Chondrocyte (in vitro differentiated cells): ENCODE results near the gene SDK2. TPM values are rescaled to one million over a fixed set of nuclear protein-coding genes. Genes with fewer than 3 reads are reported as not detected.
A peak's percentile ranks its signal among the peaks of the same experiment; 100 is the strongest.

Experiments used
- DNase-seq: peaks from one replicate; pipeline ENCODE4 v3.0.0; 2021; ENCODE audit warnings: mixed read lengths, low spot score
- H3K27ac Mint-ChIP-seq: one replicate; pipeline ENCODE4 v1.8.0; 2021; ENCODE audit warnings: mild to moderate bottlenecking, moderate library complexity, mixed read lengths; ENCODE audit not compliant: unreplicated experiment
- H3K27me3 Mint-ChIP-seq: 2 replicates; pipeline ENCODE4 v1.8.0; 2021; ENCODE audit warnings: low read depth, mixed read lengths
- H3K36me3 Mint-ChIP-seq: 2 replicates; pipeline ENCODE4 v1.8.0; 2021; ENCODE audit warnings: low read depth, mixed read lengths
- H3K4me1 Mint-ChIP-seq: 2 replicates; pipeline ENCODE4 v1.8.0; 2021; ENCODE audit warnings: low read depth, mild to moderate bottlenecking, mixed read lengths
- H3K4me3 Mint-ChIP-seq: one replicate; pipeline ENCODE4 v1.8.0; 2021; ENCODE audit warnings: mild to moderate bottlenecking, moderate library complexity, mixed read lengths; ENCODE audit not compliant: unreplicated experiment
- H3K9me3 Mint-ChIP-seq: 2 replicates; pipeline ENCODE4 v1.8.0; 2021; ENCODE audit warnings: low read depth, mixed read lengths
- total RNA-seq: library from RNA; stranded (reverse); gene quantifications from 3 replicates; pipeline ENCODE4 v1.2.1, GENCODE V29; 2021
- TF ChIP-seq, protein P1 (sequence below): fragments of 200-600 bp; sonication (generic); IDR thresholded peaks from 2 replicates; pipeline ENCODE4 v1.5.0; 2021; ENCODE audit warnings: antibody characterized with exemption, mild to moderate bottlenecking, moderate library complexity

SDK2 gene
- total RNA-seq, 1 donor from 2014 or later = 15.8 TPM

GRCh38 chr17:73506470-73507435 lies 137.5 kb downstream of the SDK2 start:
- TF ChIP-seq, protein P1, sequence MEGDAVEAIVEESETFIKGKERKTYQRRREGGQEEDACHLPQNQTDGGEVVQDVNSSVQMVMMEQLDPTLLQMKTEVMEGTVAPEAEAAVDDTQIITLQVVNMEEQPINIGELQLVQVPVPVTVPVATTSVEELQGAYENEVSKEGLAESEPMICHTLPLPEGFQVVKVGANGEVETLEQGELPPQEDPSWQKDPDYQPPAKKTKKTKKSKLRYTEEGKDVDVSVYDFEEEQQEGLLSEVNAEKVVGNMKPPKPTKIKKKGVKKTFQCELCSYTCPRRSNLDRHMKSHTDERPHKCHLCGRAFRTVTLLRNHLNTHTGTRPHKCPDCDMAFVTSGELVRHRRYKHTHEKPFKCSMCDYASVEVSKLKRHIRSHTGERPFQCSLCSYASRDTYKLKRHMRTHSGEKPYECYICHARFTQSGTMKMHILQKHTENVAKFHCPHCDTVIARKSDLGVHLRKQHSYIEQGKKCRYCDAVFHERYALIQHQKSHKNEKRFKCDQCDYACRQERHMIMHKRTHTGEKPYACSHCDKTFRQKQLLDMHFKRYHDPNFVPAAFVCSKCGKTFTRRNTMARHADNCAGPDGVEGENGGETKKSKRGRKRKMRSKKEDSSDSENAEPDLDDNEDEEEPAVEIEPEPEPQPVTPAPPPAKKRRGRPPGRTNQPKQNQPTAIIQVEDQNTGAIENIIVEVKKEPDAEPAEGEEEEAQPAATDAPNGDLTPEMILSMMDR = no peak
- H3K27ac Mint-ChIP-seq = no peak overlapping the region
- no peak overlapping the region for H3K4me3 Mint-ChIP-seq
- H3K36me3 Mint-ChIP-seq = peaks cover 2% of the 10 kb centered on the region
- no peaks in the 10 kb centered on the region for H3K9me3 Mint-ChIP-seq
- H3K4me1 Mint-ChIP-seq = no peaks in the 10 kb centered on the region
- no peaks in the 10 kb centered on the region for H3K27me3 Mint-ChIP-seq
- DNase-seq = peak; percentile 73

GRCh38 chr17:73503560-73503959 lies 140.7 kb downstream of the SDK2 start:
- Mint-ChIP-seq H3K36me3 (peaks cover 2% of the 10 kb centered on the region), H3K9me3 (no peaks in the 10 kb centered on the region)

DNA sequence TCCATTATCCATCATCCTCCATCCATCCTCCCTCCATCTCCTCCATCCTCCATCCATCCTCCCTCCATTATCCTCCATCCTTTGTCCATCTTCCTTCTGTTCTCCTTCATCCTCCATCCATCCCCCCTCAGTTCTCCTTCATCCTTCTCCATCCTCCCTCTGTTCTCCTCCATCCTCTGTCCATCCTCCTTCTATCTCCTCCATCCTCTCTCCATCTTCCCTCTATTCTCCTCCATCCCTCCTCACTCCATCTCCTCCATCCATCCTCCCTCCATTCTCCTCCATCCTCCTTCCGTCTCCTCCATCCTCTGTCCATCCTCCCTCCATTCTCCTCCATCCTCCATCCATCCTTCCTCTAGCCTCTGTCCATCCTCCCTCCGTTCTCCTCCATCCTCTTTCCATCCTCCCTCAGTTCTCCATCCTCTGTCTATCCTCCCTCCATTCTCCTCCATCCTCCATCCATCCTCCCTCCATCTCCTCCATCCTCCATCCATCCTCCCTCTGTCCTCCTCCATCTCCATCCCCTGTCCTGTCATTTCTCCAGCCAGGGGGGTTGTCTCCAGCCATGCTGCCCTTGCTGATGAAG lies 143.7 kb downstream of the SDK2 start:
- no peaks in the 10 kb centered on the region for H3K4me1 Mint-ChIP-seq
- DNase-seq = no peak
- H3K27me3 Mint-ChIP-seq = peaks cover 3% of the 10 kb centered on the region
- no peak overlapping the region for H3K27ac Mint-ChIP-seq
- H3K4me3 Mint-ChIP-seq = no peak overlapping the region
- H3K36me3 Mint-ChIP-seq = peaks cover 5% of the 10 kb centered on the region
- no peaks in the 10 kb centered on the region for H3K9me3 Mint-ChIP-seq
- TF ChIP-seq, protein P1 = no peak

More at GRCh38 chr17:73503560-73503959, 140.7 kb downstream of the SDK2 start:
- Mint-ChIP-seq H3K4me3 (no peak overlapping the region), H3K27me3 (no peaks in the 10 kb centered on the region), H3K4me1 (no peaks in the 10 kb centered on the region), H3K27ac (no peak overlapping the region)
- DNase-seq = no peak
- TF ChIP-seq, protein P1 = no peak

DNA sequence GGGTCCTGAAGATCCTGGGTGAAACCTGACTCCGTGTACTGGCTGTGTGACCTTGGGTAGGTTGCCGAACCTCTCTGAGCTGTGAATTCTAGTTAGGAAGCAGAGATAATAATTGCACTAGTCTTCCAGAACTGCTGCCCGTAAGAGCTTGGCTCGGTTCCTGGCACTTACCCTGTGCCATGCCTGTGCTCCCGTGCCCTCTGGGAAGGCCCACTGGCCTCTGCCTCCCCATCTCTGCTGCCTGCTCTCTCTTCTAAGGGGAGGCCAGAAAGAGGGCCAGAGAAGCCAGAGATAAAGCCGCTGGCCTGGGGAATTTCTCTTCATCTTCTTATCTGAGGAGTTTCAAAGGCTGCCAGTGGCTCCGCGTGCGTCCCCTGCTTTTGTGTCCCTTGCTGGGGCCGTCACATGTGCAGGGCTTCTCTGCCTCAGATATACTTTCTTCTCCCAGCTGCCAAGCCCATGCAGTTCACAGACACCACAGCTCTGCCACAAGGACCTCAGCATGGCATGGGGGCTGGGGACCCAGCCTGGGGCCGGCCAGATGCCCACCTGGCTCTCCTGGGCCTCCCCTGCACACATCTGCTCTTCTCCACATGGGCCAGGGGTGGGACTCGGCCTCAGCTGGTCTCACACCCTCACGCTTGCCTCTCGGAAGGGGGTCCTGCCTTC lies 145.2 kb downstream of the SDK2 start:
- no peaks in the 10 kb centered on the region for H3K4me1 Mint-ChIP-seq
- DNase-seq = peak; percentile 70
- no peaks in the 10 kb centered on the region for H3K9me3 Mint-ChIP-seq
- peaks cover 3% of the 10 kb centered on the region for H3K27me3 Mint-ChIP-seq
- peaks cover 5% of the 10 kb centered on the region for H3K36me3 Mint-ChIP-seq
- H3K27ac Mint-ChIP-seq = no peak overlapping the region
- no peak overlapping the region for H3K4me3 Mint-ChIP-seq
- TF ChIP-seq, protein P1 = no peak

DNA sequence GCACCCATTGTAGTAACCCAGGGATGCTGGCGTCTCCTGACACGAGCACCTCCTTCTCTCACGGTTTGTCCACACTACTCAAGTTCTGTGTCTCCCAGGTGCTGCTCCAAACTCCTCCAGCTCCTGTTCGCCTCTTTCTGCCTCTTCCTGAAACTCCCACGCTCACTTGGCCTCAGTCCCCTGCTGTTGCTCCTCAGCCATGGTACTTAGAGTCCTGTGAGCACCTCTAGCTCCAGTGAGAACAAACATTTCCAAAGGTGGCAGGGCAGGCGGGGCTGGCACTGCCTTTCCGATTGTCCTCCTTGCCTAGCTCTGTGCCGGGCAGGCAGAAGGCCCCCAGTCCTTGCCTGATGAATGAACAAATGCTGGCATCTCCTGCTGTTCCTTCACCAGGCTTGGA lies 146.1 kb downstream of the SDK2 start:
- peaks cover 3% of the 10 kb centered on the region for H3K36me3 Mint-ChIP-seq
- H3K4me1 Mint-ChIP-seq = peaks cover 4% of the 10 kb centered on the region
- no peak overlapping the region for H3K27ac Mint-ChIP-seq
- no peak overlapping the region for H3K4me3 Mint-ChIP-seq
- peaks cover 3% of the 10 kb centered on the region for H3K27me3 Mint-ChIP-seq
- no peak for DNase-seq
- H3K9me3 Mint-ChIP-seq = no peaks in the 10 kb centered on the region
- TF ChIP-seq, protein P1 = no peak
